HepG2 (cell line): ENCODE data around the gene PTGR1. TPM values are rescaled to one million over a fixed set of nuclear protein-coding genes. Genes with fewer than 3 reads are reported as not detected.

ENCODE experiments used
- ARNT ChIP-seq: fragments of 450-650 bp; IDR thresholded peaks from 2 replicates; pipeline ENCODE4 v1.6.1; 2017
- ELK4 ChIP-seq: sonication (generic); formaldehyde crosslinking; IDR thresholded peaks from 2 replicates; pipeline ENCODE4 v1.9.0; 2021; ENCODE audit warnings: missing genetic modification reagents, borderline replicate concordance
- FUBP1 ChIP-seq: sonication (generic); formaldehyde crosslinking; IDR thresholded peaks from 2 replicates; pipeline ENCODE4 v1.5.1; 2020; ENCODE audit warnings: missing genetic modification reagents, mild to moderate bottlenecking, borderline replicate concordance
- HNF1A ChIP-seq, 2 experiments: sonication (generic) in 1 of 2; formaldehyde crosslinking in 1 of 2; IDR thresholded peaks; 2 replicates each; pipeline versions ENCODE4 v1.4.0 to v1.6.1; 2016 to 2020; ENCODE audit warnings: borderline replicate concordance in 1 of 2, low read depth in 1 of 2, mild to moderate bottlenecking in 1 of 2, missing genetic modification reagents in 1 of 2
- HNRNPK ChIP-seq: fragments of 200-400 bp; formaldehyde crosslinking; IDR thresholded peaks from 2 replicates; pipeline ENCODE4 v1.6.1; 2018; ENCODE audit warnings: low read length, low read depth, moderate library complexity, mild to moderate bottlenecking; ENCODE audit not compliant: poor library complexity, severe bottlenecking
- ISX ChIP-seq: sonication (generic); formaldehyde crosslinking; conservative IDR thresholded peaks from 2 replicates; pipeline ENCODE4 v1.5.0; 2020; ENCODE audit warnings: missing genetic modification reagents
- MED13 ChIP-seq: sonication (generic); formaldehyde crosslinking; IDR thresholded peaks from 2 replicates; pipeline ENCODE4 v1.5.0; 2020; ENCODE audit warnings: missing genetic modification reagents
- MEF2D ChIP-seq: sonication (generic); formaldehyde crosslinking; IDR thresholded peaks from 2 replicates; pipeline ENCODE4 v1.5.1; 2020; ENCODE audit warnings: mild to moderate bottlenecking, missing genetic modification reagents
- MTERF4 ChIP-seq: sonication (generic); formaldehyde crosslinking; IDR thresholded peaks from 2 replicates; pipeline ENCODE4 v1.8.0; 2023; ENCODE audit warnings: mild to moderate bottlenecking, missing genetic modification reagents
- ONECUT2 ChIP-seq: sonication (generic); formaldehyde crosslinking; IDR thresholded peaks from 2 replicates; pipeline ENCODE4 v1.4.0; 2020; ENCODE audit warnings: missing genetic modification reagents
- SRSF4 ChIP-seq: fragments of 200-400 bp; formaldehyde crosslinking; IDR thresholded peaks from one replicate; pipeline ENCODE4 v1.6.1; 2018; ENCODE audit warnings: mild to moderate bottlenecking, low read depth, low read length, moderate library complexity; ENCODE audit not compliant: poor library complexity, severe bottlenecking
- ZNF644 ChIP-seq: IDR thresholded peaks from 2 replicates; pipeline ENCODE4 v1.6.1; 2016; ENCODE audit warnings: low read depth
- ZNF646 ChIP-seq: sonication (generic); formaldehyde crosslinking; IDR thresholded peaks from 2 replicates; pipeline ENCODE4 v1.9.0; 2021; ENCODE audit warnings: mild to moderate bottlenecking, missing genetic modification reagents
- polyA plus RNA-seq, 8 experiments: library from polyadenylated mRNA; depleted of rRNA in 3 of 8; stranded (reverse) in 7 of 8; unstranded in 1 of 8; fragments of >200 nt; fragmentation: Illumina TruSeq in 4 of 8; extraction: Trizol in 4 of 8; gene quantifications; 2 replicates each; pipeline versions ENCODE4 v1.2.1 to v1.2.3, GENCODE V29; 2011 to 2016; ENCODE audit warnings: low read depth in 4 of 8, missing spikeins in 1 of 8, mixed read lengths in 1 of 8; ENCODE audit not compliant: insufficient read depth in 1 of 8
- total RNA-seq, 5 experiments: library from RNA; depleted of rRNA; stranded (reverse); fragments of >200 nt; fragmentation: Illumina TruSeq; extraction: Trizol; gene quantifications; 2 replicates each; pipeline ENCODE4 v1.2.3, GENCODE V29; 2016; ENCODE audit warnings: low read depth in 1 of 5

PTGR1 gene
- total and polyA plus RNA-seq, 2 of the 13 experiments (the other 11 are each of a cell fraction or from before 2014, with no cell fraction given): 6.0 to 15.8 TPM

- TF ChIP-seq ELK4 (CRISPR knock-in tag) (no peak), HNF1A (IDR thresholded peaks at IDR 0.05; ENCODE audit: low read depth) (no peak), HNF1A (CRISPR knock-in tag; IDR thresholded peaks at IDR 0.05; ENCODE audit: borderline replicate concordance) (no peak), SRSF4 (no peak), ONECUT2 (no peak), MEF2D (no peak), ZNF644 (CRISPR knock-in tag) (peak; percentile 39; the same call in 1 of the 2 replicates), ZNF646 (no peak), MED13 (CRISPR knock-in tag) (no peak), ARNT (no peak), FUBP1 (CRISPR knock-in tag) (no peak), MTERF4 (CRISPR knock-in tag) (no peak), HNRNPK (no peak), ISX (CRISPR knock-in tag) (no peak)
Observed at GRCh38 chr9:111516061-111516465, 83.4 kb downstream of the PTGR1 start (continued).
